Measurements from ENCODE around the gene STRADB.

STRADB gene

DNA sequence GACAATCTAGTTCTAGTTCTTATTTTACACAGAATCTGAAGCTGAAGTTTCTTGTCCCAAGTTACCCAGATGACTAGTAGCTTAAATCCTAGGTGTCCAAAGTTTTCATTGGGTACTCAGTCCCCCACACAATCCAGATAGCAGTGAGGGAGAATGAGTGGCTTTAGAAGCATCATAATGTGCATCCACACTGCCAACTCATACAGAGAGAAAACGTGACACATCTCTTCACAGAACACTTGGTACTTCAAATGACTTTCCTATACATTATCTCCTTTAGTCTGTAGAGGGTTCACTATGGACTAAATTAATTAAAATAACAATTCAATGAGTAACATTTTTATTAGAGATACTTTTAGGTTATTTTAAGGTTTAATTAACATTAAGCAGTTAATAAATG is 45.2 kb downstream of the STRADB start:
- H3K18ac ChIP-seq (ENCODE audit: low read length): no peak overlapping the region
- H3K36me3 ChIP-seq (ENCODE audit: control insufficient read depth in 1 of 2, insufficient read depth in 2 of 2, low read length in 2 of 2): no peaks in the 10 kb centered on the region
- no peaks in the 10 kb centered on the region for H3K79me1 ChIP-seq (ENCODE audit: low read length)
- no peak overlapping the region for H2BK120ac ChIP-seq (ENCODE audit: insufficient read depth, low read length, poor library complexity)
- no peak overlapping the region for H4K91ac ChIP-seq (ENCODE audit: low read depth, low read length)
- H3K4ac ChIP-seq (ENCODE audit: low read depth, low read length): no peak overlapping the region
- no peaks in the 10 kb centered on the region for H3K9me3 ChIP-seq (ENCODE audit: insufficient read depth, low read depth, low read length)
- H3K27ac ChIP-seq (ENCODE audit: low read depth, low read length): no peak overlapping the region
- no peak overlapping the region for H2BK5ac ChIP-seq (ENCODE audit: low read depth, low read length, poor library complexity)
- H2AK5ac ChIP-seq (ENCODE audit: low read length): no peak overlapping the region
- no peak overlapping the region for H3K14ac ChIP-seq (ENCODE audit: low read length)
- no peak overlapping the region for H3K4me2 ChIP-seq (ENCODE audit: low read length)
- no peak overlapping the region for H3K23ac ChIP-seq (ENCODE audit: low read length)
- H3K27me3 ChIP-seq (ENCODE audit: insufficient read depth, low read length): no peaks in the 10 kb centered on the region
- no peak overlapping the region for H4K12ac ChIP-seq (ENCODE audit: low read depth, low read length)
- no peak overlapping the region for H2BK12ac ChIP-seq (ENCODE audit: low read length)
- H3K4me3 ChIP-seq (ENCODE audit: low read depth, low read length): no peak overlapping the region
- DNase-seq: no peak
- H2AFZ ChIP-seq (ENCODE audit: insufficient read depth, low read length, poor library complexity): no peak overlapping the region
- H3K4me1 ChIP-seq (ENCODE audit: control insufficient read depth in 1 of 2, insufficient read depth in 2 of 2, low read length in 2 of 2): no peaks in the 10 kb centered on the region
- no CpG with 5 or more reads among the region's 1 CpG for WGBS (ENCODE audit: extremely low coverage, insufficient coverage, insufficient read length)
- H3K79me2 ChIP-seq (ENCODE audit: control insufficient read depth, insufficient read depth, low read length, poor library complexity): no peaks in the 10 kb centered on the region
- no peak overlapping the region for H4K8ac ChIP-seq (ENCODE audit: low read depth, low read length)
- H3K9ac ChIP-seq (ENCODE audit: low read length): no peak overlapping the region

DNA sequence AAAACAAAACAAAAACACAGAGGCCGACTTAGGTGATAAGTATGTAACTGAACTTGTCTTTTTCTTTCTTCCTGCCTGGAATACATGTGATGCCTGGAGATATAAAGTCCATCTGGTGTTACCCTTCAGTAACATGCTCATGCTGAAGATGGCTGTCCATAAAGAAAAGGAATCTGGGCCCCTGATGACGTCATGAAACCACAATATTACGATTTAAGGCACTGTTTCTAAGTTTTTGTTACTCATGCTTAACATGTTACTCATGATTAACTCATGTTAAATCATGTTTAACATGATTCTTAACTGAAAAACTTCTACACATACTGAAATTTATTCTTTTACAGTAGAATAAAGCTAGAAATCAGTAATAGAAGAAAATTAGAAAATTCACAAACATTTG is 49.0 kb downstream of the STRADB start:
- no peak overlapping the region for H3K14ac ChIP-seq (ENCODE audit: low read length)
- H4K8ac ChIP-seq (ENCODE audit: low read depth, low read length): no peak overlapping the region
- H3K4me3 ChIP-seq (ENCODE audit: low read depth, low read length): no peak overlapping the region
- H3K9ac ChIP-seq (ENCODE audit: low read length): no peak overlapping the region
- no peak overlapping the region for H3K4ac ChIP-seq (ENCODE audit: low read depth, low read length)
- H3K9me3 ChIP-seq (ENCODE audit: insufficient read depth, low read depth, low read length): peaks cover 1% of the 10 kb centered on the region
- H2BK12ac ChIP-seq (ENCODE audit: low read length): no peak overlapping the region
- H3K79me1 ChIP-seq (ENCODE audit: low read length): no peaks in the 10 kb centered on the region
- H2BK5ac ChIP-seq (ENCODE audit: low read depth, low read length, poor library complexity): no peak overlapping the region
- no peak overlapping the region for H2AK5ac ChIP-seq (ENCODE audit: low read length)
- no peak overlapping the region for H3K23ac ChIP-seq (ENCODE audit: low read length)
- WGBS (ENCODE audit: extremely low coverage, insufficient coverage, insufficient read length): no CpG with 5 or more reads among the region's 3 CpGs
- H3K18ac ChIP-seq (ENCODE audit: low read length): no peak overlapping the region
- no peak overlapping the region for H3K4me2 ChIP-seq (ENCODE audit: low read length)
- no peak overlapping the region for H2BK120ac ChIP-seq (ENCODE audit: insufficient read depth, low read length, poor library complexity)
- H3K36me3 ChIP-seq (ENCODE audit: control insufficient read depth in 1 of 2, insufficient read depth in 2 of 2, low read length in 2 of 2): no peaks in the 10 kb centered on the region
- DNase-seq: peak in 1 of 2 donors; percentile 7
- no peaks in the 10 kb centered on the region for H3K4me1 ChIP-seq (ENCODE audit: control insufficient read depth in 1 of 2, insufficient read depth in 2 of 2, low read length in 2 of 2)
- no peak overlapping the region for H3K27ac ChIP-seq (ENCODE audit: low read depth, low read length)
- H2AFZ ChIP-seq (ENCODE audit: insufficient read depth, low read length, poor library complexity): no peak overlapping the region
- H4K12ac ChIP-seq (ENCODE audit: low read depth, low read length): no peak overlapping the region
- no peak overlapping the region for H4K91ac ChIP-seq (ENCODE audit: low read depth, low read length)
- H3K27me3 ChIP-seq (ENCODE audit: insufficient read depth, low read length): no peaks in the 10 kb centered on the region
- H3K79me2 ChIP-seq (ENCODE audit: control insufficient read depth, insufficient read depth, low read length, poor library complexity): no peaks in the 10 kb centered on the region

DNA sequence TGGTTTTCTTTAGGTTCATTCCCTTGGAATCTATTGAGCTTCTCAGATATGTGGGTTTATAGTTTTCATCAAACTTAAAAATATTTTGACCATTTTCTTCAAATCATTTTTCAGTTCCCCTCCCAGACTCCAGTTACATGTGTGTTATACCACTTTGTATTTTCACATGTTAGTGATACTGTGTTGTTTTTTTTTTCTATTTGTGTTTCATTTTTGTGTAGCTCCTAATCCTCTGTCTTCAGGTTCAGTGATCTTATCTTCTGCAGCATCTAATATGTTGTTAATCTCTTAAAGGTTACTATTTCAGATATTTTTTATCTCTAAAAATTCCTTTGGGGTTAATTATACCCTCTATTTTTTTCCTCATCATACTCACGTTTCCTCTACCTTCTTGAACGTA is 51.2 kb downstream of the STRADB start:
- Histone ChIP-seq H3K4me1 (ENCODE audit: control insufficient read depth in 1 of 2, insufficient read depth in 2 of 2, low read length in 2 of 2) (no peaks in the 10 kb centered on the region), H2BK12ac (ENCODE audit: low read length) (no peak overlapping the region), H3K36me3 (ENCODE audit: control insufficient read depth in 1 of 2, insufficient read depth in 2 of 2, low read length in 2 of 2) (no peaks in the 10 kb centered on the region), H3K18ac (ENCODE audit: low read length) (no peak overlapping the region), H3K27ac (ENCODE audit: low read depth, low read length) (no peak overlapping the region), H2AK5ac (ENCODE audit: low read length) (no peak overlapping the region), H3K9ac (ENCODE audit: low read length) (no peak overlapping the region), H3K23ac (ENCODE audit: low read length) (no peak overlapping the region), H3K79me2 (ENCODE audit: control insufficient read depth, insufficient read depth, low read length, poor library complexity) (no peaks in the 10 kb centered on the region), H3K79me1 (ENCODE audit: low read length) (no peaks in the 10 kb centered on the region), H3K9me3 (ENCODE audit: insufficient read depth, low read depth, low read length) (peaks cover 1% of the 10 kb centered on the region), H3K4ac (ENCODE audit: low read depth, low read length) (no peak overlapping the region), H2AFZ (ENCODE audit: insufficient read depth, low read length, poor library complexity) (no peak overlapping the region), H3K27me3 (ENCODE audit: insufficient read depth, low read length) (no peaks in the 10 kb centered on the region), H4K91ac (ENCODE audit: low read depth, low read length) (no peak overlapping the region), H3K14ac (ENCODE audit: low read length) (no peak overlapping the region), H4K12ac (ENCODE audit: low read depth, low read length) (no peak overlapping the region), H3K4me3 (ENCODE audit: low read depth, low read length) (no peak overlapping the region), H4K8ac (ENCODE audit: low read depth, low read length) (no peak overlapping the region), H3K4me2 (ENCODE audit: low read length) (no peak overlapping the region), H2BK5ac (ENCODE audit: low read depth, low read length, poor library complexity) (no peak overlapping the region), H2BK120ac (ENCODE audit: insufficient read depth, low read length, poor library complexity) (no peak overlapping the region)
- WGBS (ENCODE audit: extremely low coverage, insufficient coverage, insufficient read length): no CpG with 5 or more reads among the region's 2 CpGs
- DNase-seq: no peak

GRCh38 chr2:201507725-201508124 is 56.2 kb downstream of the STRADB start:
- Histone ChIP-seq H3K27ac (ENCODE audit: low read depth, low read length) (no peak overlapping the region), H3K79me2 (ENCODE audit: control insufficient read depth, insufficient read depth, low read length, poor library complexity) (no peaks in the 10 kb centered on the region), H2BK120ac (ENCODE audit: insufficient read depth, low read length, poor library complexity) (no peak overlapping the region), H3K4ac (ENCODE audit: low read depth, low read length) (no peak overlapping the region), H3K18ac (ENCODE audit: low read length) (no peak overlapping the region), H2BK5ac (ENCODE audit: low read depth, low read length, poor library complexity) (no peak overlapping the region), H3K14ac (ENCODE audit: low read length) (no peak overlapping the region), H2BK12ac (ENCODE audit: low read length) (no peak overlapping the region), H3K36me3 (ENCODE audit: control insufficient read depth in 1 of 2, insufficient read depth in 2 of 2, low read length in 2 of 2) (no peaks in the 10 kb centered on the region), H3K27me3 (ENCODE audit: insufficient read depth, low read length) (no peaks in the 10 kb centered on the region), H3K23ac (ENCODE audit: low read length) (no peak overlapping the region), H4K12ac (ENCODE audit: low read depth, low read length) (no peak overlapping the region), H3K4me1 (ENCODE audit: control insufficient read depth in 1 of 2, insufficient read depth in 2 of 2, low read length in 2 of 2) (no peaks in the 10 kb centered on the region), H4K91ac (ENCODE audit: low read depth, low read length) (no peak overlapping the region), H2AK5ac (ENCODE audit: low read length) (no peak overlapping the region), H3K4me2 (ENCODE audit: low read length) (no peak overlapping the region), H3K4me3 (ENCODE audit: low read depth, low read length) (no peak overlapping the region), H3K9me3 (ENCODE audit: insufficient read depth, low read depth, low read length) (peaks cover 1% of the 10 kb centered on the region), H2AFZ (ENCODE audit: insufficient read depth, low read length, poor library complexity) (no peak overlapping the region), H3K79me1 (ENCODE audit: low read length) (no peaks in the 10 kb centered on the region), H3K9ac (ENCODE audit: low read length) (no peak overlapping the region), H4K8ac (ENCODE audit: low read depth, low read length) (no peak overlapping the region)
- WGBS (ENCODE audit: extremely low coverage, insufficient coverage, insufficient read length): no CpG with 5 or more reads among the region's 4 CpGs
- no peak for DNase-seq
